ENCODE results near the gene SLC17A6.

GRCh38 chr11:22346282-22346681 is 8.1 kb downstream of the SLC17A6 start:
- TF ChIP-seq, protein P1, sequence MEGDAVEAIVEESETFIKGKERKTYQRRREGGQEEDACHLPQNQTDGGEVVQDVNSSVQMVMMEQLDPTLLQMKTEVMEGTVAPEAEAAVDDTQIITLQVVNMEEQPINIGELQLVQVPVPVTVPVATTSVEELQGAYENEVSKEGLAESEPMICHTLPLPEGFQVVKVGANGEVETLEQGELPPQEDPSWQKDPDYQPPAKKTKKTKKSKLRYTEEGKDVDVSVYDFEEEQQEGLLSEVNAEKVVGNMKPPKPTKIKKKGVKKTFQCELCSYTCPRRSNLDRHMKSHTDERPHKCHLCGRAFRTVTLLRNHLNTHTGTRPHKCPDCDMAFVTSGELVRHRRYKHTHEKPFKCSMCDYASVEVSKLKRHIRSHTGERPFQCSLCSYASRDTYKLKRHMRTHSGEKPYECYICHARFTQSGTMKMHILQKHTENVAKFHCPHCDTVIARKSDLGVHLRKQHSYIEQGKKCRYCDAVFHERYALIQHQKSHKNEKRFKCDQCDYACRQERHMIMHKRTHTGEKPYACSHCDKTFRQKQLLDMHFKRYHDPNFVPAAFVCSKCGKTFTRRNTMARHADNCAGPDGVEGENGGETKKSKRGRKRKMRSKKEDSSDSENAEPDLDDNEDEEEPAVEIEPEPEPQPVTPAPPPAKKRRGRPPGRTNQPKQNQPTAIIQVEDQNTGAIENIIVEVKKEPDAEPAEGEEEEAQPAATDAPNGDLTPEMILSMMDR (IDR thresholded peaks at IDR 0.05), result no peak
- no peak for TF ChIP-seq POLR2A (IDR thresholded peaks at IDR 0.05)
